Stomach (tissue), 4 donors: ENCODE measurements around the gene ADSS2.

ENCODE experiments used
- CTCF ChIP-seq, 7 experiments: fragments of 450-650 bp in 4 of 7; fragments of 200-600 bp in 3 of 7; sonication (generic) in 3 of 7; IDR thresholded peaks; one replicate each; pipeline ENCODE4 v1.5.1; 2016 to 2019; ENCODE audit warnings: antibody characterized with exemption in 7 of 7, control low read depth in 2 of 7, mild to moderate bottlenecking in 1 of 7
- EP300 ChIP-seq: sonication (generic); formaldehyde crosslinking; IDR thresholded peaks from one replicate; pipeline ENCODE4 v1.6.1; 2017; ENCODE audit warnings: antibody characterized with exemption
- POLR2A ChIP-seq, 4 donors: fragments of 450-650 bp; IDR thresholded peaks; one replicate each; pipeline ENCODE4 v1.6.1; 2016; ENCODE audit warnings: antibody characterized with exemption in 4 of 4, control low read depth in 2 of 4, mild to moderate bottlenecking in 1 of 4, moderate library complexity in 1 of 4
- POLR2AphosphoS5 ChIP-seq, 3 donors: sonication (generic); formaldehyde crosslinking; IDR thresholded peaks; one replicate each; pipeline ENCODE4 v1.6.1; 2016; ENCODE audit warnings: antibody characterized with exemption in 3 of 3

- TF ChIP-seq CTCF (IDR thresholded peaks at IDR 0.05) (no peak), POLR2A (IDR thresholded peaks at IDR 0.05) (no peak), EP300 (no peak), POLR2AphosphoS5 (IDR thresholded peaks at IDR 0.05) (no peak)
Observed at GRCh38 chr1:244395965-244396364, 55.7 kb downstream of the ADSS2 start.
